Fibroblast of peridontal ligament (primary cell): ENCODE results near the gene ILKAP.

Experiments
- DNase-seq: peaks from one replicate; pipeline ENCODE4 v3.0.0-alpha.2; 2010; ENCODE audit errors: extremely low read depth

ILKAP gene

DNA sequence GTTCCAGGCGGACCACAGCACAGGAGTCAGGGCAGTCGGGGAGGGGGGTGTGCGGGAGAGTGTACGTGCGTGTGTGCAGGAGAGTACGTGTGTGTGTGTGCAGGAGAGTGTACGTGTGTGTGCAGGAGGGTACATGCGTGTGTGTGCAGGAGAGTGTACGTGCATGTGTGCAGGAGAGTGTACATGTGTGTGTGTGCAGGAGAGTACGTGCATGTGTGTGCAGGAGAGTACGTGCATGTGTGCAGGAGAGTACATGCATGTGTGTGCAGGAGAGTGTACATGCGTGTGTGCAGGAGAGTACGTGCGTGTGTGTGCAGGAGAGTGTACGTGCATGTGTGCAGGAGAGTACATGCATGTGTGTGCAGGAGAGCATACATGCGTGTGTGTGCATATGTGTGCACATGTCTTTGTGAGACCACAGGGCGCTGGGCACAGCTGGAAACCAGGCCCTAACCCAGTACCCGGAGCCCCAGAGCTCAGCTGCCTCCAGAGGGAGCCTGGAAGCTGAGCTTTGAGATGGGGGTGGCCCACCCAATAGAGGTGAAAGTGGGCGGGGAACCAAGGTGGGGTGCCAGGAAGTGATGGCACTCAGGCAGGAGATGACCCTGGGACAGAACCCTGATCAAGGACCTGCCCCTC, 78.9 kb downstream of the ILKAP start:
- no peak for DNase-seq

DNA sequence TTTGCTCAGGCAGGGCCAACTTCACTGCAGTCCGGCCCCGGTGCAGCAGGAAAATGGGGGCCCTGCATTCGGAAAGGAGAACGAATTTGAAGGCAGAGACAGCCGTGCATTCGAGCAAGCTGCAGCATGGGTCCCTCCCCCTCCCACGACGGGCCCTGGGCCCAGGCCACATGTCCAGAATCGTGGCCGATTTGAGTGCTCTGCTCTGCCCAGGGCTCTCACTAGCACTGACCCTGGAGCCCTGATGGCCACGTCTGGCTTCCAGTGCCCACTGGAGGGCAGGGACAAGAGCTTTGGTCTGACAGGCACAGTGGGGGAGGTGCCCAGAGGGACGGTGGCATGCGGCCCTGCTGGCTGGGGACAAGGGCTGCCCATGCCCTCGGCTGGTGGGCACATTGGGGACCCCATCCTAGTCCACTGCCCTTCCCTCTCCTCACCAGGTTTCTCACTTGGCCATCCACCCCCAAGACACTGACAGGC, 79.5 kb downstream of the ILKAP start:
- no peak for DNase-seq

DNA sequence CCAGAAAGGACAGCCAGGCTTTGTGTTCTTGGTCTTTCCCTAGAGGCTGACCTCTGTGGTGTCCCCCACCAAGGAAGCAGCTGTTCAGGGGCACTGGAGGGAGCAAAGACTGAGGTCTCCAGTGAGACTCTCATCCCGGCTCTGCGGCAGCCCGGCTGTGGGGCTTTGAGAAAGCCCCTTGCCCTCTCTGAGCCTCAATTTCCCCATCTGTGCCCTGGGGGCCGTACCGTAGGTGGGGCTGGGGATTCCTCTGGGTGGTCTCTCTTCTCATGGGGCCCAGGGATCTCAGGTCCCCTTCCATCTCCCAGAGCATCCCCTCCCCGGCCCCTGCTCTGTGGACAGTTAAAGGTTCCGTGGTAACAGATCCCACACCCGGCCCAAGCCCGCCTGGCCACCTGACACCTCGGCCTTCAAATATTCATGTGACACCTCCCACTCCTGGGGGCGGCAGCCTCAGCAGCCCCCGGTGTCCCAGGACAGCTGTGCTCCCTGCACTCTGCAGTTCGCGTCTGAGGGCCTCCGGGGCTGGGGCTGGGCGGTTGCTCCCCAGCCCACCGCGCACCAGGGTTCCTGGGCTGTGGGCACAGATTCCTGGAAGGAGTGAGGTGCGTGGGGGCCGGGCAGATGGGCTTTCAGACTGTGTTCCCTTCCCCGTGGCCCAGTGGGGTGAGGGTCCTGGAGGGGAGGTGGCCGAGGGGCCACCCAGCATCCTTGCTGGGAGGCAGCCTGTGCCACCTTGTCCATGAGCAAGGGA, 80.1 kb downstream of the ILKAP start:
- no peak for DNase-seq

DNA sequence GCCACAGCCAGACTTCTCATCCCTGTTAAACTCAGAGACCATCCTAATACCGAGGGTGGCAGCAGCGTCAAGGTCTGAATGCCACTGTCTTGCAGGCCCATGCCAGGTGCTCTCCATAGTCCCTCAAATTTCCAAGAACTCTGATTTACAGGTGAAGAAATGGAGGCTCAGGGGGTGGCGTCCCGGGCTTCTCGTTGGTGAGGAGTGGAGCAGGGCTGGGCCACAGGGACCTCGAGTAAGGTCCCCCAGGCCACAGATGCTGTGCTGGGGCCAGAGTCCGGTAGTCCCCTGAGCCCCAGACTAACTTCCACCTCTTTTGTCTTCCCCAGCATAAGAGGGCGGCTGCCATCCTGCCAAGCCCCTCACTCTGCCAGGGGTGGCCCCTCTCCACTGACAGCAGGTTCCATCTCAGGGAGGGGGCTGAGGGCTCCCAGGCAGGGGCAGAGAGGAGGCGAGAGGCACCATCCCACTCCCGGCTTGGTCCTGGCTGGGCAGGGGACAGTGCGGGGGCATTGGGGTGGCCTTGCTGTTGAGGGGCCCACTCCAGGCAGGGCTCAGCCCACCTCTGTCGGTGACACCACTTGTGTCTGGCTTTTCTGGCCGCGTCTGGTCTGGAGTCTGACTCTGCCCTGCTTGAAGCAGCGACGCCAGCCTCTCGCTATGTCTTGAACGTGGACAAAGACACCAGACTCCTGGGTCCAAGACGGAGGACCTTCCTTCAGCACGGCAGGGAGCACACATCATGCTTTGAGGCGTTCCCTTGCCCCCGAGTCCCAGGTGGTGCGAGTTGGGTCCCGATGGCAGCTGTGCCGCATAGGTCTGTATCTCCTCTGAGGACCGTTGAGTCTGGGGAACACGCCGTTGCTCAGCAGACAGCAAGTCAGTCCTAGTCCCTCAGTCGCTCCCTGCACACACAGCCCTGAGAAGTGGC, 80.9 kb downstream of the ILKAP start:
- no peak for DNase-seq

DNA sequence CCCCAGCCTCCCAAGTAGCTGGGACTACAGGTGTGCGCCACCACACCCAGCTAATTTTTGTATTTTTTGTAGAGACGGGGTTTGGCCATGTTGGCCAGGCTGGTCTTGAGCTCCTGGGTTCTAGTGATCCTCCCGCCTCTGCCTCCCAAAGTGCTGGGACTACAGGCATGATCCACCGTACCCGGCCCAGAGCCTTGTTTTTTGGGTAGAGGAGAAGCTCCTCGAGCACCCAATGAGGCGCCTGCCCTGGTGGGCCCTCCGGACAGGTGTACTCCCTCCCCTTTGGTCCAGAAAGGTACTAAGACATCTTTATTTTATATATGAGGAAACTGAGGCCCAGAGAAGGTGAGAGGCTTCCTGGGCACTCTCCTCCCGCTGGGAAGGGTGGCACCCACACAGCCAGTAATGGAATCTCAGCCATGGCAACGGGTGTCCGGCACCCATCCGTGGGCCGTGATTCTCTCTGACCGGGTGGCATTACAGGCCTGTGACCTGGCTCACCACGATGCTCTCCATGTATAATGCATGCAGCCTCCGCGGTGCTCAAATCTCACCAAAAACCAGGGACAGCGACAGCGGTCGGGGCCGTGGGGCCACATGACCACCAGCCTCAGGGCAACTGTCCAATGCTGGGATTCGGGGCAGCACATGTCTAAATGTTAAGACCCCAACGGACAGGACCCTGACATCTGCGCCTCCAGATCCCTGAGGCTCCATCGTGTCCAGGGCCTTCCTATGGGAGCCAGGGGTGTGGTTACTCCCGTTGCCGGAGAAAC, 81.8 kb downstream of the ILKAP start:
- DNase-seq: no peak

DNA sequence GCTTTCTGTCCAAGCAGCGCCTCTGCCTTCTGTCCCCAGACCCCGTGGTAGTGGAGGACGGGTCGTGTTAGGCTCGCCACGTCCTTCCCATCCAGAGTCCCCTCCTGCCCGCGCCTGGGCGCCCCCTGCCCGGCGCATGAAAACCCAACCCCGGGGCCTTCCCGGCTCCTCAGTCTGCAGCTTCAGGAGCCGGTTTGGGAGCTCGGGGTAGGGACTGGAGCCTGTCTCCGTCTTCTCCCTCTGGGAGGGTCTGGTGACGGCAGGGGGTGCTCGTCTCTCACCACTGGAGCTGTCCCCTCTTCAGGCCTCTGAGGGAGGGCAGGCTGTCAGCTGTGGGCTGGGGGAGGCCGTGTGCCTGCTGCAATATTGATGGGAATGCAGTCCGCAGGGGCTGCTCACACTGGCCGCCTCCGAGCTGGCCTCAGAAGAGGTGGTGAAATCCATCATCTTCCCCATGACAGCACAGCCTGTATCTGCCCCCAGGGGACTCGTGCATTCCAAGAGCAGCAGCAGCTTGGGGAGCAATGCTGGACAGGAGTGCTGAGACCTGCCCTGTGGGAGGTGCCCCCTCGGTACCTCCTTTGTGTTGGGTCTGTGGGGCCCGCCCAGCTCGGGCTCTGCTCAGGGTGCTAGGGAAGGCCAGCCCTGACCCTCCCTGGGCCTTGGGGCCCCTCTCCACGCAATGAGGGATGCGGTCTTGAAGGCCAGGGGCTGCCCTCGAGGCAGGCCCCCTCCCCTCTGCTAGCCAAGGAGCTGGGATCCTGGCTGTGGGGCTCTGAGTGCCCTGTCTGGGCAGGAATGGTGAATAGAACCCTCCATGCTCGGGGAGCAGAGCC, 82.8 kb downstream of the ILKAP start:
- no peak for DNase-seq
